Peyer's patch (tissue), 4 donors: ENCODE results near the gene PXDN. TPM values are rescaled to one million over a fixed set of nuclear protein-coding genes. Genes with fewer than 3 reads are reported as not detected.

Source experiments
- DNase-seq, 3 donors: peaks; one replicate each; pipeline ENCODE4 v3.0.0-alpha.2; 2017 to 2019
- H3K27ac ChIP-seq, 4 donors: fragments of 200-600 bp; sonication (generic); one replicate each; pipeline ENCODE4 v1.5.1; 2016 to 2019
- H3K27me3 ChIP-seq, 2 donors: fragments of 200-600 bp; sonication (generic); one replicate each; pipeline ENCODE4 v1.5.1; 2019
- H3K36me3 ChIP-seq, 3 donors: fragments of 200-600 bp; sonication (generic); one replicate each; pipeline ENCODE4 v1.5.1; 2016 to 2019
- H3K4me1 ChIP-seq, 4 donors: fragments of 200-600 bp; sonication (generic); one replicate each; pipeline ENCODE4 v1.5.1; 2016 to 2019
- H3K4me3 ChIP-seq, 4 donors: fragments of 200-600 bp; sonication (generic); 1 replicate in 3 of 4; 2 replicates in 1 of 4; pipeline ENCODE4 v1.5.1; 2016 to 2019; ENCODE audit warnings: mild to moderate bottlenecking in 1 of 4
- H3K9me3 ChIP-seq, 4 donors: fragments of 200-600 bp; sonication (generic); one replicate each; pipeline ENCODE4 v1.5.1; 2016 to 2019; ENCODE audit warnings: mild to moderate bottlenecking in 1 of 4
- POLR2A ChIP-seq, 2 donors: fragments of 450-650 bp; IDR thresholded peaks; one replicate each; pipeline ENCODE4 v1.5.1; 2017; ENCODE audit warnings: antibody characterized with exemption in 2 of 2, mild to moderate bottlenecking in 2 of 2, moderate library complexity in 2 of 2
- total RNA-seq, 4 donors: library from RNA; depleted of rRNA; stranded (reverse); fragments of >200 nt; gene quantifications; one replicate each; pipeline ENCODE4 v1.1.0, GENCODE V29; 2016
- TF ChIP-seq, protein P1 (sequence below), 6 experiments: fragments of 450-650 bp in 4 of 6; fragments of 200-600 bp in 2 of 6; sonication (generic) in 1 of 6; IDR thresholded peaks; one replicate each; pipeline ENCODE4 v1.5.1; 2017 to 2019; ENCODE audit warnings: antibody characterized with exemption in 6 of 6, mild to moderate bottlenecking in 3 of 6, moderate library complexity in 1 of 6

PXDN gene
- total RNA-seq, 4 donors from 2014 or later = 7.5 to 148 (median 21.0) TPM

DNA sequence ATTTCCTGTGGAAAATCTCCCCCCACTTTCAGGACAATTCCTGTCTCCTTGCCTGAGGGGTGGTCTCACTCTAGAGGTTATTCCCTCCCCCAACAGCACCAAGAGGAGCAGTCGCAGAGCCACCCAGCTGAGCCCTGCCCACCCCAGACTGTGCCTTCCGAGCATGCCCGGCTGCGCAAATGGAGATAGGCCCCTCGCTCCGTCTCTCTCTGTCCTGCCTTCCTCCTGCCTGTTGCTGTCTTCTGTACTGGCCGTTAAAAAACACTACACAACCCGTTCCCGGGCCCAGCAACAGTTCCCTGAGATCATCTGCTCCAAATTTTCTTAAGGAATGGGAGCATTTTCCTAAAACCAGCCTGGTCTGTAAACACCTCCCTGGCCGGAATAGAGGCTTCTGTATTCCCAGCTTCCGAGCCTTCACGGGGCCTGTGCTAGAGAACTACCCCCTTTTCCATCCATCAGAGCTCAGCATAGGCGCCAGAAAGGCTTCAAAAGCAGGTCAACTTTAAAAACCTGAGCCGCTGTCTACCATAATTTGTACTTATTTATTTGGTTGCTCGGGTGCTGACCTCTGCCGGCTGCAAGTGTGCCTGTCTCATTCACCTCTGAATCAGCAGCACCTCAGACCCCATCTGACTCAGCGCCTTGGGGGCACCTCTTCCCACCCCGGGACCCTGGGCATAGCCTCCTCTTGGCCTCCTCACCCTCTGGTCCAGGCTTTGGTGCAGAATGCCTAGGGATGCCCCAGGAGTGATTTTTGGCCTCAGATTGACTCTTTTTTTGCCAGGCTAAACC lies 159.4 kb downstream of the PXDN start:
- Histone ChIP-seq H3K36me3 (no peaks in the 10 kb centered on the region), H3K27me3 (no peaks in the 10 kb centered on the region), H3K27ac (no peak overlapping the region), H3K4me3 (no peak overlapping the region), H3K4me1 (no peaks in the 10 kb centered on the region), H3K9me3 (no peaks in the 10 kb centered on the region)
- DNase-seq = peak in 1 of 3 donors; percentile 26
- TF ChIP-seq POLR2A (IDR thresholded peaks at IDR 0.05) = no peak
- TF ChIP-seq, protein P1, sequence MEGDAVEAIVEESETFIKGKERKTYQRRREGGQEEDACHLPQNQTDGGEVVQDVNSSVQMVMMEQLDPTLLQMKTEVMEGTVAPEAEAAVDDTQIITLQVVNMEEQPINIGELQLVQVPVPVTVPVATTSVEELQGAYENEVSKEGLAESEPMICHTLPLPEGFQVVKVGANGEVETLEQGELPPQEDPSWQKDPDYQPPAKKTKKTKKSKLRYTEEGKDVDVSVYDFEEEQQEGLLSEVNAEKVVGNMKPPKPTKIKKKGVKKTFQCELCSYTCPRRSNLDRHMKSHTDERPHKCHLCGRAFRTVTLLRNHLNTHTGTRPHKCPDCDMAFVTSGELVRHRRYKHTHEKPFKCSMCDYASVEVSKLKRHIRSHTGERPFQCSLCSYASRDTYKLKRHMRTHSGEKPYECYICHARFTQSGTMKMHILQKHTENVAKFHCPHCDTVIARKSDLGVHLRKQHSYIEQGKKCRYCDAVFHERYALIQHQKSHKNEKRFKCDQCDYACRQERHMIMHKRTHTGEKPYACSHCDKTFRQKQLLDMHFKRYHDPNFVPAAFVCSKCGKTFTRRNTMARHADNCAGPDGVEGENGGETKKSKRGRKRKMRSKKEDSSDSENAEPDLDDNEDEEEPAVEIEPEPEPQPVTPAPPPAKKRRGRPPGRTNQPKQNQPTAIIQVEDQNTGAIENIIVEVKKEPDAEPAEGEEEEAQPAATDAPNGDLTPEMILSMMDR (IDR thresholded peaks at IDR 0.05) = no peak

DNA sequence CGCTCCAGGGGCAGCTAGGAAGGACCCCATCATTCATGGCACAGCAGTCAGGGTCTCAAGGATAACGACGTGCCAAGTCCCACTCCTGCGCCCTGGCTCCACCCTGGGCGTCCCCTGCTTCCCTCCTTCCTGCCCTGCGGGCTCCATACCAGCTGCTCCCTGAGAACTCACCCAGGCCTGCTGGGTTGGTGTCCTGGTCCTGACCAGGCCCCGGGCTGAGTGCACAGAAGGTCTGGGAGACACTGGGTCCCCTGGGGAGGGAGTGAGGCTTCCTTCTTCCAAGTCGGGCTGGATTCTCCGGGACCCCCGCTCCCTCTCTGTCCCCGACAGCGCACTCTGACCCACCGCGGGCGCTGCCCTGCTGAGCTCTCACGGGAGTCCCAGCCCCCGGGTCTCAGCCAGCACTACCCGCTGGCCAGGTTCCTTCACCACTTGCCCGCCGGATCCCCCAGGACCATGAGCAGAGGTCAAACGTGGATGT lies 160.2 kb downstream of the PXDN start:
- Histone ChIP-seq H3K4me3 (no peak overlapping the region), H3K9me3 (no peaks in the 10 kb centered on the region), H3K27ac (no peak overlapping the region), H3K4me1 (no peaks in the 10 kb centered on the region), H3K27me3 (no peaks in the 10 kb centered on the region), H3K36me3 (no peaks in the 10 kb centered on the region)
- TF ChIP-seq POLR2A (IDR thresholded peaks at IDR 0.05) = no peak
- TF ChIP-seq, protein P1 (IDR thresholded peaks at IDR 0.05) = no peak
- peak in 1 of 3 donors; percentile 26 for DNase-seq

DNA sequence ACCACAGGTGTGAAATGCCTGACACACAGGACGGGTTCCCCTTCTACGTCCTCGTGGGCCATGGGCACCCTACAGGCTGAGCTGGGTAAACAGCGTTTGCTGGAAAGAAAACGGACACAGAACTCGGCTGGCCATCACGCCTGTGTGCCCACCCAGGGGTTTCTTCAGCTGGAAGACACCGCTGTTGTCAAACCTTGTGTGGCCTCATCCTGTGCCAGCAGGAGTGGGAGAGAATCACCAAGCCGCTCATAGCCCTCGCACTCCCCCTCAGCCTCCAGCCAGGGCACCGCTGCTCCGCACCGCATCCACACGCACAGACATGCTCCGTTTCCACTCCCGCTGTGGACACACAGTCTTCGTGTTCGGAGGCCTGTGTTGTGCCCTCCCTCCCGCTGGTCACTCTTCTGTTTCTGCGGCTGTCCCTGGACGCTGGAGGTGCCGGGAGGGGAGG lies 161.4 kb downstream of the PXDN start:
- DNase-seq = peak in 1 of 3 donors; percentile 24
- TF ChIP-seq, protein P1 (IDR thresholded peaks at IDR 0.05) = no peak
- TF ChIP-seq POLR2A (IDR thresholded peaks at IDR 0.05) = no peak
- no peak overlapping the region for H3K4me3 ChIP-seq
- H3K36me3 ChIP-seq = no peaks in the 10 kb centered on the region
- no peaks in the 10 kb centered on the region for H3K4me1 ChIP-seq
- H3K27ac ChIP-seq = no peak overlapping the region
- no peaks in the 10 kb centered on the region for H3K9me3 ChIP-seq
- no peaks in the 10 kb centered on the region for H3K27me3 ChIP-seq

- no peak for DNase-seq
- no peaks in the 10 kb centered on the region for H3K36me3 ChIP-seq
- no peaks in the 10 kb centered on the region for H3K4me1 ChIP-seq
- H3K4me3 ChIP-seq = no peak overlapping the region
- H3K9me3 ChIP-seq = no peaks in the 10 kb centered on the region
- TF ChIP-seq, protein P1 (IDR thresholded peaks at IDR 0.05) = no peak
- TF ChIP-seq POLR2A (IDR thresholded peaks at IDR 0.05) = no peak
- H3K27ac ChIP-seq = no peak overlapping the region
- no peaks in the 10 kb centered on the region for H3K27me3 ChIP-seq
These were observed 162.2 kb downstream of the PXDN start for GRCh38 chr2:1581965-1582625.
